ENCODE data around the gene MORN1.
A peak's percentile ranks its signal among the peaks of the same experiment; 100 is the strongest.

Gene MORN1

DNA sequence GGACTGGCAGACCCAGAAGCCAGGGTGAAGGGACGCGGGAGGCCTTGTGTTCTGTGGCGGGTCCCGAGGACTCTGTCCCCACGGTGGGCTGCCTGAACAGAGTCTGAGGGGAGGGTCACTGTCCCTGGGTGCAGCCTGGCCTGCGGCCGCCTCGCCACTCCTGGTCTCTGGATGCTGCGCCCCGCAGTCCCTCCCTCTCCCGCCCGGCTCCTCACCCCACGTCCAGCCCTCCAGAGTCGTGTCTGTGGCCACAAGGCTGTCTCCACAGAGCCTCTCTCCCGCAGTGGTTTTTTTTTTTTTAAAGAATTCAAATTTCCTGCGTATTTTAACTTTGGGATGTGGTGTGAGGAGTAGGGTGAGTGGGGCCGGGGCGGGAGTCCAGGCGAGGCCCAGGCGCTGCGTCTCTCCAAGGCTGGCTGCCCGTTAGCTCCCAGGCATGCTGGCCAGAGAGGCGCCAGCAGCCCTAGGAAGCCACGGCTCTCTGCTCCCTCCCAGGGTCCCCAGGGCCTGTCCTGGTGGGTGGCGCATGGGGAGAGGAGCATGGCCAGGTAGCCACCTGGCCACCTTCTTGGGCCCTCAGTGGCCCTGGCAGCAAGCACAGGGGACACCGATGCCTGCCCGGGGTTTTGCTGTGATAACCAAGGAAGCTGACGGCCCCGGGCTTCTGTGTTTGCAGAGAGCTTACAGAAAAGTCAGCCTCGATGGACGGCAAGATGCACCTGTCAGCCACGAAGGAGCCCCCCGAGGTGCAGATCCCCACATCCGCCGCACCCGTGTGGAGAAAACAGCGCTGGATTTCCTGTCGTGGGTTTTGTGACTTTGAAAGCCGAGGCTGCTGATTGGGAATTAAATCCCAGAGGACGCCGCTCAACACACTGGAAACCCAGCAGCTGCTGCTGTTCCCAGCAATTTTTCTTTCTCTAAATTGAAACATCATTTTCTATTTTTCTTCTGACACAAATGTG, 72.8 kb downstream of the MORN1 start:
- DNase-seq = no peak
- intact Hi-C loops (cut with DNase I) = loop anchor here (5.0 kb wide), 1 partner anchor 86 kb away; no protein-coding TSS in a partner anchor

GRCh38 chr1:2317230-2318065, 73.9 kb downstream of the MORN1 start:
- no peak for DNase-seq
- intact Hi-C loops (cut with DNase I) = loop anchor here (5.0 kb wide), 1 partner anchor 85 kb away; no protein-coding TSS in a partner anchor

- intact Hi-C loops (cut with DNase I) = loop anchor here (5.0 kb wide), 1 partner anchor 84 kb away; no protein-coding TSS in a partner anchor
- DNase-seq = no peak
These were observed 74.8 kb downstream of the MORN1 start for GRCh38 chr1:2316451-2316961.

- intact Hi-C loops (cut with DNase I) = loop anchor here (5.0 kb wide), 1 partner anchor 84 kb away; no protein-coding TSS in a partner anchor
- no peak for DNase-seq
These were observed 75.5 kb downstream of the MORN1 start for GRCh38 chr1:2315674-2316450.

- intact Hi-C loops (cut with DNase I) = loop anchor here (5.0 kb wide), 1 partner anchor 83 kb away; no protein-coding TSS in a partner anchor
- DNase-seq = peak in 6 of 42 donors; percentile 31 to 68 (median 63)
These were observed 76.3 kb downstream of the MORN1 start for GRCh38 chr1:2314803-2315673.

GRCh38 chr1:2314273-2314802, 77.0 kb downstream of the MORN1 start:
- DNase-seq = no peak
- intact Hi-C loops (cut with DNase I) = no loop called here

GRCh38 chr1:2313651-2314261, 77.6 kb downstream of the MORN1 start:
- intact Hi-C loops (cut with DNase I) = no loop called here
- DNase-seq = no peak

DNA sequence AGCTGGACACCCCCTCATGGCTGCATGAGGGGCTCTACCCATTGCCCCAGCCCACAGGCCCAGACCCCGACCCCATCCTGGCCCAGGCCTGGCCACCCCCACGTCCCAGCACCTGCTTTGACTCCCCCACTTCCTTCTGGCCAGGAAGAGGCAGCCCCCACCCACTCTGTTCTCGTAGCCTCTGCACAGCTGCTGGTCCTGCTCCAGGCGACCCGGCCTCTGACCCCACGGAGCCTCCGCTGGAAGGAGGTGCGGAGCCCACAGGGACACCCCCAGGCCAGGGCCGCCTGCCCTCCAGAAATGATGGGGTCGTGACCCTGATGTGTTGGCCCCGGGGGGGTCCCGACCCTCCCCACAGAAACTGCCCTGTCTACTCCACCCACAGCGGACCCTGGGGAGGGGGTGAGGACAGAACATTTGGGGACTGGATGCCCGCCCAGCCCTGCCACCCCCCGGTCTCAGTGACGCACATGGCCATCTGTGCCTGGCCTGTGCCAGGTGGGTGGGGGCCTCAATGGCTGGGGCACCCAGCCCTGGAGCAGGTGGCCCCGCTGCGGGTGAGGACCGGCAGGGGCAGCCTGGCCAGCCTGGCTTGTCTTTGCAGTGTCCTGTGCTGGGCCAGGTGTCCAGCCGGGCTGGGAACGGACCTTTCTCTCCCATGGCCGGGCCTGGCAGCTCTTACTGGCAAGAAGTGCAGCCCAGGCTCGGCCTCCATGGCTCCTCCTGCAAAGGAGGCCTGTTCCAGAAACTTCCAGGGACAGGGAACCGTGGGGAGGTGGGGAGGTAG, 78.6 kb downstream of the MORN1 start:
- intact Hi-C loops (cut with DNase I) = no loop called here
- peak in 1 of 42 donors; percentile 44 for DNase-seq

GRCh38 chr1:2312160-2312514, 79.2 kb downstream of the MORN1 start:
- intact Hi-C loops (cut with DNase I) = no loop called here
- DNase-seq = no peak

- intact Hi-C loops (cut with DNase I) = no loop called here
- DNase-seq = peak in 10 of 42 donors; percentile 46 to 66 (median 55)
These were observed 79.9 kb downstream of the MORN1 start for GRCh38 chr1:2311184-2312032.

- DNase-seq = peak in 3 of 42 donors; percentile 47 to 65 (median 62)
- intact Hi-C loops (cut with DNase I) = no loop called here
These were observed 80.8 kb downstream of the MORN1 start for GRCh38 chr1:2310332-2311183.

- no peak for DNase-seq
- intact Hi-C loops (cut with DNase I) = no loop called here
These were observed 82.5 kb downstream of the MORN1 start for GRCh38 chr1:2308844-2309243.

GRCh38 chr1:2307972-2308371, 83.4 kb downstream of the MORN1 start:
- intact Hi-C loops (cut with DNase I) = no loop called here

DNA sequence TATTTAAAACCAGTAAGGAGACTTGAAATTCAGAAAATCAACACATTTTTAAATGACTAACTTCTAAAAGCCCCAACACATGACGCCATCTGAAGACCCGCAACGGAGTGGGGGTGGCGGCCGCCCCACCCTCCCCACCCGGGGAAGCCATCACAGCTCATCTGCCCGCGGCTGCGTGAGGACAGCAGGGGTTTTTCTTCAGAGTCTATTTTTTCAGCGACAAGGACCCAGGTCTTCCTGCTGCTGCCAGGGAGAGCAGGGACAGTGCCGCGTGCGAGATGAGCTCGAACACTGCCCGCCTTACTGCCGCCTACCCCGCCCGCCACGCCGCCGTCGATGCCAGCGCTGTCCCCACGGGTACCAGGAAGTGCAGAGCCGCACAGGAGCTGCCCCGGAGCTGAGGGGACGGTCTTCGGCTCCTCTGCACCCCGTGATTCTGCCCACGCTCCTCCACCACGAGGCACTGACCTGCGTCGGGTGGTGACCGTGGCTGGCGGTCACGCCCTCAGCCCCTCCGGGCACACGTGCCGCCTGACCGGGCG, 84.2 kb downstream of the MORN1 start:
- no peak for DNase-seq

More at GRCh38 chr1:2307972-2308371, 83.4 kb downstream of the MORN1 start:
- DNase-seq = no peak

More for the DNA sequence above, 84.2 kb downstream of the MORN1 start:
- intact Hi-C loops (cut with DNase I) = no loop called here
